Measurements from ENCODE around the gene PDPK1.
"Not testable (repeated sequence)": the region's sequence is repeated elsewhere in the genome, so short reads cannot be mapped to it uniquely, and the experiment has no call there.

The PDPK1 gene

DNA sequence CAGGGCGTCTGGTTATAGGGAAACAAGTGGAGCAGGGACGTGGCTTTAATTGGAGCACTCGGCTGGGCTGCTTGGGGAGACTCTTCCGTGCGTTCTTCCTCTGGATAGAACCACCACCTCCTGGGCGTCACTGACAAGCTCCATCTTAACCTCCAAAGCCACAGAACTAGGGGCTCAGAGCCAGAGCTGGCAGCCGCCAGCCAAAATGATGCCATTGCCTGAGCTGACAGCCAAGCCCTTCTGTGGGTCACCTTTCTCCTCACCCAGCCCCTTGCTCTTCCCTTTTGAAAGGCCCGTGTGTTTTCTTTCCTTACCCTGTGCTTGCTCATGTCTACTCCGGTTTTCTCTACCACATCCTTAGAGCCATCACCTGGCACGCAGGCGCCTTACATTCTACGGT, 62.0 kb downstream of the PDPK1 start:
- not testable (repeated sequence) for H3K27ac Mint-ChIP-seq, H3K4me3 Mint-ChIP-seq, H3K27me3 Mint-ChIP-seq

GRCh38 chr16:2601301-2602025, 63.6 kb downstream of the PDPK1 start:
- not testable (repeated sequence) for DNase-seq, H3K27ac Mint-ChIP-seq, H3K27me3 Mint-ChIP-seq, H3K9me3 Mint-ChIP-seq, ATAC-seq
- peak overlapping the region in 1 of 2 donors; percentile 35 for H3K4me3 Mint-ChIP-seq
- H3K4me1 Mint-ChIP-seq, result peaks cover 21% of the 10 kb centered on the region

More for the DNA sequence above, 62.0 kb downstream of the PDPK1 start:
- not testable (repeated sequence) for H3K9me3 Mint-ChIP-seq, DNase-seq, ATAC-seq
- H3K4me1 Mint-ChIP-seq, result peaks cover 15% of the 10 kb centered on the region

DNA sequence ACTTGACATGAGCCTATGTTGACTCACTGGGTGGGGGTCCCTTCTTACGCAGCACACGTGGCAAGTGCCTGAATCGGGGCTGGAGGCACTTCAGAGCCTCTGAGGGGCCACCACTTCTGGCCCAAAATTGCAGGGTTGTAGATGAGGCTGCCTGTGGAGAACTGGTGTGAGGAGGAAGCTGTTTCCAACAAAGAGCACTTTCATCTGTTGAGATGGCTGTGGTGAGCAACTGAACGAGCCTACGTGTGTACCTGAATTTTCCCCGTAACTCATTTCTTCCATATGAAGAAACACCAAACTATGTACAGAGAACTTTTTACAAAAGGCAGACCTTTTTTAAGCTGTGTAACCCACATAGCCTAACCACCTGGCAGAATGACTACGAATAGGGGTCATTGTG, 64.4 kb downstream of the PDPK1 start:
- H3K27ac Mint-ChIP-seq, H3K9me3 Mint-ChIP-seq, H3K27me3 Mint-ChIP-seq, DNase-seq, ATAC-seq: not testable (repeated sequence)
- Mint-ChIP-seq H3K4me3 (peak overlapping the region; percentile 26 to 35), H3K4me1 (peaks cover 21% of the 10 kb centered on the region)

- no peaks in the 10 kb centered on the region for H3K27me3 Mint-ChIP-seq
Measured at GRCh38 chr16:2603165-2604015, 65.6 kb downstream of the PDPK1 start.

DNA sequence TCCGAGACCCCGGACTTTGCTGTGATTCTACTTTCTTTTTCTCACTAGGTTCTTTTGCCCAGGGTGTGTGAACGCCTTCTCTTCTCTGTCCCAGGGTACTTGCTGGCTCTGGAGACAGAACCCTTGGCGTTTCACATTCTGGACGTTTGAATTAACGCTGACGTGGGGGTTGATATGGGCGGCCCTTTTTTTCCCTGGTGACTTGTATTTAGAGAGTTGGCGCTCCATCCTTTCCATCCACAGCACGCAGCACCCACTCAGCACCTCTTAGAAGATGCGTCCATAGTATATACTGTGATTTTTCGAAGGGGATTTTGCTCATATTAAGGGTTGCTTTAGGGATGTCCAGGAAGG, 66.2 kb downstream of the PDPK1 start:
- not testable (repeated sequence) for H3K9me3 Mint-ChIP-seq, ATAC-seq, DNase-seq, H3K27me3 Mint-ChIP-seq
- Mint-ChIP-seq H3K4me3 (peak overlapping the region; percentile 96 to 100), H3K27ac (peak overlapping the region; percentile 95 to 98), H3K4me1 (peaks cover 28% of the 10 kb centered on the region)

More at GRCh38 chr16:2603165-2604015, 65.6 kb downstream of the PDPK1 start:
- peaks cover 28% of the 10 kb centered on the region for H3K4me1 Mint-ChIP-seq
- H3K27ac Mint-ChIP-seq, result peak overlapping the region; percentile 95 to 98
- peak overlapping the region; percentile 96 to 100 for H3K4me3 Mint-ChIP-seq
- H3K9me3 Mint-ChIP-seq, result no peaks in the 10 kb centered on the region
- ATAC-seq (peak; percentile 89), DNase-seq (peak; percentile 82 to 92)

DNA sequence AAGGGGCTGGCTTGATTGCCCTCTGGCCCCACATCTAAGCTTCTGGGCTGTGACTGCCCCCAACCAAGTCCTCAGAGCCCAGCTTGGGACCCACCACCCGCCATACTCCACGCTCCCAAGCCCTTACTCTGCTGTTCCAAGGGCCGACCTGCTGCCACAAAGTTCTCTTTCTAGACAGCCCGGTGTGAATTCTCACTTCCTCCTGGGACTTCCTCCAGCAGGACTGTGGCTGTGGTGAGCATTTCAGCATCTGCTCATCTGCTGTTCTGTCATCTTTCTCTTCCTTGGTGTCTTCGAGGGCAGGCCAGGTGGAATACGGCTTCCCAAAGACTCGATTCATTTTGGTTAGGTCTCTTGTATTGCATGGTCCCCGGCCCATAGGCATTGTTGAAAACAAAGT, 69.0 kb downstream of the PDPK1 start:
- not testable (repeated sequence) for H3K27me3 Mint-ChIP-seq, H3K9me3 Mint-ChIP-seq, H3K4me3 Mint-ChIP-seq, H3K27ac Mint-ChIP-seq, DNase-seq
- H3K4me1 Mint-ChIP-seq, result peaks cover 26% of the 10 kb centered on the region
- ATAC-seq, result peak; percentile 12

DNA sequence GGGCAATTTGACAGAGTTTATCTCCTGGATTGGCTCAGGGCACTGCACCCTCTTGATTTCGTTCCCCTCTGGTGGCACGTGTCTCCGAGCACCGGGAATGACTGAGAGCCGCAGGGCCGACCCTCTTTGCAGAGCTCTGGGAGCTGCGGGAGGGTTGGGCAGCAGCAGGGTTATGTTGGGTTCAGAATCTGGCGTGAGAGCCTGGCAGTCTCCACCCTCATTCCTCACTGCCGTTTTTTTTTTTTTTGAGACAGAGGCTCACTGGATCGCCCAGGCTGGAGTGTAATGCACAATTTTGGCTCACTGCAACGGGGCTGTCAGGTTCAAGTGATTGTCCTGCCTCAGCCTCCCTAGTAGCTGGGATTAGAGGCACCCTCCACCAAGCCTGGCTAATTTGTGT, 71.5 kb downstream of the PDPK1 start:
- peaks cover 14% of the 10 kb centered on the region for H3K4me1 Mint-ChIP-seq
- not testable (repeated sequence) for H3K4me3 Mint-ChIP-seq, H3K9me3 Mint-ChIP-seq, DNase-seq, H3K27me3 Mint-ChIP-seq, H3K27ac Mint-ChIP-seq, ATAC-seq

DNA sequence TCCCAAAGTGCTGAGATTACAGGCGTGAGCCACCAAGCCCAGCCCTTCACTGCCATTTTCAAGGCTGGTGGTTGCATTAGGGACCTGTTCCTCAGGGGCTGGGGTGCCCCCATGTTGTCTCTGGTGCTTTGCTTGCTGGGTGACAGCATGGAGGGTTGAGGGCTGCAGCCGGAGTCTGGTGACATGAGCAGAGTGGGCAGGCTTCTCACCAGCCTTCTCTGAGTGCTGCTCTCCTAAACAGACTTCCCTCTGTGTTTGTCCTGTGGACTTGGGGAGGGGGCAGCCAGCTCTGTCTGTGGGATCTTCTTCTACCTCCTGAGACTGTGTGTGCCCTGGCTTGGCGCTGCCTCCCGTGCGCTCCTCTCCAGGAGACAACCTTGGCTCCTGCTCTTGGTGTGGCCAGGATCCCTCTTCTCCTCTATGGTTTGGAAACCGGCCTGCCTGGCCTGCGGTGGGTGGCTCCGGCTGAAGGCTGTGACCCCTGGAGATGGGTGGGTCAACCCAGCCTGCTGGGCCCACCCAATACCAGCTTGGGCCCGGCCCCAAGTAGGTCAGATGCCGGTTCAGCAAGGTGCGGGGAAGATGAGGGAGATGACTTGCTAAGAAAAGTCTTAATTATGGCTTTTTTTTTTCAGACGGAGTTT, 72.1 kb downstream of the PDPK1 start:
- ATAC-seq (no peak), DNase-seq (no peak)
- H3K9me3 Mint-ChIP-seq, result no peaks in the 10 kb centered on the region
- H3K27ac Mint-ChIP-seq, result no peak overlapping the region
- peaks cover 14% of the 10 kb centered on the region for H3K4me1 Mint-ChIP-seq
- H3K4me3 Mint-ChIP-seq, result no peak overlapping the region
- no peaks in the 10 kb centered on the region for H3K27me3 Mint-ChIP-seq

GRCh38 chr16:2610781-2611498, 73.1 kb downstream of the PDPK1 start:
- H3K4me1 Mint-ChIP-seq, result peaks cover 7% of the 10 kb centered on the region
- H3K27me3 Mint-ChIP-seq, result no peaks in the 10 kb centered on the region
- no peaks in the 10 kb centered on the region for H3K9me3 Mint-ChIP-seq
- DNase-seq (no peak), ATAC-seq (no peak)
- H3K4me3 Mint-ChIP-seq, result no peak overlapping the region
- H3K27ac Mint-ChIP-seq, result no peak overlapping the region

DNA sequence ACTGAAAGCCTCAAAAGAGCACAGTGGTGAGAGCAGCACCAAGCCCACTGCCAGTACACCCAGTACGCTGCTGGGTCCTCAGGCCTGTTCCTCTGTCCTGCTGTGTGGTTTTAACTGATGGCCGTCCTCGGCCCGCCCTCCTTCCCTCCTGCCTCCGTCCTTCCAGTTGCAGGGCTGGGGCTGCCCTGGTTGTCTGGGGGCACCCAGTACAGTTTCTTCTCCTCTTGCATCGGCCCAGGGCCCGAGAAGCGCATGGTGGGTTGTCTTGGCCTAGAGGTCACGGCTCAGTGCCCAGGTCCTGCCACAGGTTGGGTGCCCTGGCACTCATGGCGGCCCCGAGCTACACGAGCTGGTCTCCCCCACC, 73.7 kb downstream of the PDPK1 start:
- Mint-ChIP-seq H3K9me3 (no peaks in the 10 kb centered on the region), H3K4me3 (no peak overlapping the region), H3K27ac (no peak overlapping the region), H3K27me3 (no peaks in the 10 kb centered on the region), H3K4me1 (peaks cover 7% of the 10 kb centered on the region)
- DNase-seq (no peak), ATAC-seq (no peak)

DNA sequence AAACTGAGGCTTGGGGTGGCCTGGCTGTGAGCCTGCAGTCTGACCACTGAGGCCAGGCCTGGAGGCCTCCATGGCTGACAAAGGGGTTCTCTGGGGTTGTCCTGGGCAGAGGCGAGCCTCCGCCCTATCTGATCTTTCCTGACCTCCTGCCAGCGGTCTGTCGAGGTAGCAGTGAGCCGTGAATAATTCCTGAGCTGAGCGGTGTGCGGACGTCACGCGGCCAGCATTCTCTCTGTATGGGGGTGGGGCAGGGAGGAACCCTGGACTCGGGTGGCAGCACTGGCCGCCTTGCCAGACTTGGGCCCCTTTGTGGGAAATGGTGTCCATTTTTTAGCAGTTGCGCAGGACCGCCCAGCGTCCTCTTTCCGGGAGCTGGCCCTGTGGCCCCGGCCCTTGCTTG, 74.1 kb downstream of the PDPK1 start:
- H3K9me3 Mint-ChIP-seq, H3K27me3 Mint-ChIP-seq, H3K4me3 Mint-ChIP-seq, H3K27ac Mint-ChIP-seq, DNase-seq, ATAC-seq, H3K4me1 Mint-ChIP-seq: not testable (repeated sequence)

DNA sequence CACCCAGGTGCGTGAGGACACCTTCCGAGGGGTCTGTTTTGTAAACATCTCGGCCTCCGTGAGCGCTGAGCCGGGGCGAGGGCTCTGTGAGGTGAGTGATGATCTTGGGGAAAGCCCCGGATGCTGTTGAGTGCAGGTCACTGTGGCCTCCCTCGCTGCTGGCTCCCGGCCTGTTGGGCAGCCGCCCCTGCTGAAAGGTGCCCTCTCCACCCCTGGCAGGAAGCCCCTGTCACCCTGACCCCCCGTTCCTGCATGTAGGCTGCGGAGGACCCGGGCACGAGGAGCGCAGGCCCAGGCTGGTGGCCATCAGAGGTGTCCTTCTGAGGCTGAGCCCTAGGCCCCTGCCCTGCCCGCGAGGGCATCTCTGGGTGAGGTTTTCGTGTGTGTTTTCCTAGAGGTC, 75.4 kb downstream of the PDPK1 start:
- peak in 1 of 2 donors; percentile 6 for DNase-seq
- ATAC-seq, H3K27ac Mint-ChIP-seq, H3K4me1 Mint-ChIP-seq, H3K4me3 Mint-ChIP-seq, H3K27me3 Mint-ChIP-seq, H3K9me3 Mint-ChIP-seq: not testable (repeated sequence)

GRCh38 chr16:2614761-2615191, 77.0 kb downstream of the PDPK1 start:
- Mint-ChIP-seq H3K9me3 (no peaks in the 10 kb centered on the region), H3K4me3 (no peak overlapping the region), H3K27me3 (no peaks in the 10 kb centered on the region), H3K4me1 (no peaks in the 10 kb centered on the region), H3K27ac (no peak overlapping the region)
- DNase-seq, result peak in 1 of 2 donors; percentile 5
- ATAC-seq, result no peak

DNA sequence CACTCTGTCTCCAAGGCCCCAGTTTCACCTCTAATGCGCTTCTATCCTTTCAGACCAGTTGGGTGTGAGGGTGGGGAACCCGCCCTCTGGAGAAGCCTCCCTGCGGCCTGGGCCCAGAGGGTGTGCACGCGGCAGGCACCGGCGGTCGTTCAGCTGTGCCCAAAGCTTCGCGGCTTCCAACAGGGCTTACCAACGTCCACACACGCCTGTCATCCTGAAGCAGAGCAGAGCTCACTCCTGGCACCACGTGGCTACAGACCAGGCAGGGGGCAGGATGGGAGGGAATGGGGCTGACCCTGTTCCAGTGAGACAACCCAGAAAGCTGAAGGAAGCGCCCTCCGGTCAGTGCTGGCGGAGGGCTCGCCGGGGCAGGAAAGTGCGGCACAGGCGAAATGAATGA, 81.1 kb downstream of the PDPK1 start:
- DNase-seq, H3K27me3 Mint-ChIP-seq, H3K4me1 Mint-ChIP-seq, H3K9me3 Mint-ChIP-seq, H3K4me3 Mint-ChIP-seq, ATAC-seq, H3K27ac Mint-ChIP-seq: not testable (repeated sequence)

- peak; percentile 70 for ATAC-seq
- not testable (repeated sequence) for H3K4me1 Mint-ChIP-seq, H3K9me3 Mint-ChIP-seq
Measured at GRCh38 chr16:2619628-2620027, 81.8 kb downstream of the PDPK1 start.

More at GRCh38 chr16:2619628-2620027, 81.8 kb downstream of the PDPK1 start:
- not testable (repeated sequence) for H3K27ac Mint-ChIP-seq, H3K27me3 Mint-ChIP-seq, H3K4me3 Mint-ChIP-seq
- peak in 1 of 2 donors; percentile 8 for DNase-seq

Measured in stimulated activated naive CD8-positive, alpha-beta T cell treated with anti-CD3 and anti-CD28 coated beads, Interleukin-15, amount 100 ng/mL, for 72 hours (primary cell).